ENCODE measurements around the gene CIC. TPM values are rescaled to one million over a fixed set of nuclear protein-coding genes. Genes with fewer than 3 reads are reported as not detected.

CIC gene
- total and polyA plus RNA-seq, 2 of the 13 experiments (the other 11 are each of a cell fraction or from before 2014, with no cell fraction given): 5.9 to 8.0 TPM

DNA sequence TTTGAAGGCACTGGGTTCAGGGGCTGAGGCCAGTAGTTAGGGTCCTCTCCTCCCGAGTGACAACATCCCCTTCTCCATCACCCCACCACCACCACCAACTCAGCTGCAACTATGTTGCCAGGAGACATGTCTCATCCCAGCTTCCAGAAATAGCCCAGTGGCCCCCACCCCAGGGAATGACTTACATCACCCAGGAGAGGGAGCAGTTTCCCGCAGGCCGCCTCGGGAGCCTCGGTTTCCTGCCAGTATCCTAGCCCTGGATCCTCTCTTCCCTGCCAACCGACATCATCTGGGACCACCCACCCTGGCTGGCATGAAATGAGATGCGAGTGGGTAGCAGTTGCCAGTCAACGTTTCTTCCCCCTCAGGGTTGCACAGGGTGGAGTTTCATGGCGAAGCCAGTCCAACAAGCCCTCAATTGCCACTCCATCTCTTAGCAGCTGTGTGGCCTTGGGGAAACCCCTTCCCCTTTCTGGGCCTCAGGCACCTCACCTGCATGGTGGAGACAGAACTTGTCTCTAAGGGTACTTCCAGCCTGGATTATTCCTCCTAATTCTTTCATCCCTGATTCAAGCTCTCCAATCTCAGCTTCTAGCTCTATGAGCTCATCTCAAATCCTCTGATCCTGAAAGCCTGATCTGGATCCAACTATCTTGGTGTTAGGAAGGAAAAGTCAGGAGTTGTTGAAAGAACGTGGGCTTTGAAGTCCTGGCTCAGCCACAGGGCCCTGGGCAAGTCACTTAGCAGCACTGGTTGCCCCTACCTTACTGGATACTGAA is 22.7 kb upstream of the CIC start (continued):
- TF ChIP-seq, protein P1, sequence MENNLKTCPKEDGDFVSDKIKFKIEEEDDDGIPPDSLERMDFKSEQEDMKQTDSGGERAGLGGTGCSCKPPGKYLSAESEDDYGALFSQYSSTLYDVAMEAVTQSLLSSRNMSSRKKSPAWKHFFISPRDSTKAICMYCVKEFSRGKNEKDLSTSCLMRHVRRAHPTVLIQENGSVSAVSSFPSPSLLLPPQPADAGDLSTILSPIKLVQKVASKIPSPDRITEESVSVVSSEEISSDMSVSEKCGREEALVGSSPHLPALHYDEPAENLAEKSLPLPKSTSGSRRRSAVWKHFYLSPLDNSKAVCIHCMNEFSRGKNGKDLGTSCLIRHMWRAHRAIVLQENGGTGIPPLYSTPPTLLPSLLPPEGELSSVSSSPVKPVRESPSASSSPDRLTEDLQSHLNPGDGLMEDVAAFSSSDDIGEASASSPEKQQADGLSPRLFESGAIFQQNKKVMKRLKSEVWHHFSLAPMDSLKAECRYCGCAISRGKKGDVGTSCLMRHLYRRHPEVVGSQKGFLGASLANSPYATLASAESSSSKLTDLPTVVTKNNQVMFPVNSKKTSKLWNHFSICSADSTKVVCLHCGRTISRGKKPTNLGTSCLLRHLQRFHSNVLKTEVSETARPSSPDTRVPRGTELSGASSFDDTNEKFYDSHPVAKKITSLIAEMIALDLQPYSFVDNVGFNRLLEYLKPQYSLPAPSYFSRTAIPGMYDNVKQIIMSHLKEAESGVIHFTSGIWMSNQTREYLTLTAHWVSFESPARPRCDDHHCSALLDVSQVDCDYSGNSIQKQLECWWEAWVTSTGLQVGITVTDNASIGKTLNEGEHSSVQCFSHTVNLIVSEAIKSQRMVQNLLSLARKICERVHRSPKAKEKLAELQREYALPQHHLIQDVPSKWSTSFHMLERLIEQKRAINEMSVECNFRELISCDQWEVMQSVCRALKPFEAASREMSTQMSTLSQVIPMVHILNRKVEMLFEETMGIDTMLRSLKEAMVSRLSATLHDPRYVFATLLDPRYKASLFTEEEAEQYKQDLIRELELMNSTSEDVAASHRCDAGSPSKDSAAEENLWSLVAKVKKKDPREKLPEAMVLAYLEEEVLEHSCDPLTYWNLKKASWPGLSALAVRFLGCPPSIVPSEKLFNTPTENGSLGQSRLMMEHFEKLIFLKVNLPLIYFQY (CRISPR knock-in tag; IDR thresholded peaks at IDR 0.05; ENCODE audit: borderline replicate concordance): no peak
- peak; percentile 51; the same call in 1 of the 2 replicates for TF ChIP-seq CAMTA2 (CRISPR knock-in tag; IDR thresholded peaks at IDR 0.05; ENCODE audit: borderline replicate concordance)
- TF ChIP-seq MEIS1 (CRISPR knock-in tag; IDR thresholded peaks at IDR 0.05; ENCODE audit: borderline replicate concordance): 0 out of 2 replicates have a peak, but pooled peaks have one; percentile 64
- TF ChIP-seq RBFOX2 (IDR thresholded peaks at IDR 0.05; ENCODE audit: low read depth, low read length): peak; percentile 57
- 0 out of 2 replicates have a peak, but pooled peaks have one; percentile 20 for TF ChIP-seq ZSCAN21 (CRISPR knock-in tag; IDR thresholded peaks at IDR 0.05; ENCODE audit: borderline replicate concordance)
- no peak for TF ChIP-seq ZNF292 (CRISPR knock-in tag; IDR thresholded peaks at IDR 0.05; ENCODE audit: borderline replicate concordance, low read depth)
- peak; percentile 37; the same call in 1 of the 2 replicates for TF ChIP-seq SMC3 (IDR thresholded peaks at IDR 0.05; ENCODE audit: low read length)
- no peak for TF ChIP-seq RARA (CRISPR knock-in tag; IDR thresholded peaks at IDR 0.05)
- 0 out of 2 replicates have a peak, but pooled peaks have one; percentile 37 for TF ChIP-seq ZNF326 (CRISPR knock-in tag; IDR thresholded peaks at IDR 0.05; ENCODE audit: borderline replicate concordance)
- TF ChIP-seq HOXA5 (CRISPR knock-in tag; IDR thresholded peaks at IDR 0.05): peak; percentile 55; the same call in 1 of the 2 replicates
- 0 out of 2 replicates have a peak, but pooled peaks have one; percentile 23 for TF ChIP-seq THAP11 (CRISPR knock-in tag; IDR thresholded peaks at IDR 0.05)
- peak in 1 of 2 experiments; percentile 50; a peak in 1 of 4 replicates for TF ChIP-seq POLR2A (IDR thresholded peaks at IDR 0.05; ENCODE audit: insufficient read depth in 1 of 2, low read depth in 2 of 2, low read length in 2 of 2)
- TF ChIP-seq BHLHE40 (IDR thresholded peaks at IDR 0.05; ENCODE audit: low read length): no peak
- peak; percentile 38; the same call in 1 of the 2 replicates for TF ChIP-seq AHR (CRISPR knock-in tag; IDR thresholded peaks at IDR 0.05)
- 0 out of 2 replicates have a peak, but pooled peaks have one; percentile 45 for TF ChIP-seq TARDBP (CRISPR knock-in tag; IDR thresholded peaks at IDR 0.05)
- TF ChIP-seq, protein P2, sequence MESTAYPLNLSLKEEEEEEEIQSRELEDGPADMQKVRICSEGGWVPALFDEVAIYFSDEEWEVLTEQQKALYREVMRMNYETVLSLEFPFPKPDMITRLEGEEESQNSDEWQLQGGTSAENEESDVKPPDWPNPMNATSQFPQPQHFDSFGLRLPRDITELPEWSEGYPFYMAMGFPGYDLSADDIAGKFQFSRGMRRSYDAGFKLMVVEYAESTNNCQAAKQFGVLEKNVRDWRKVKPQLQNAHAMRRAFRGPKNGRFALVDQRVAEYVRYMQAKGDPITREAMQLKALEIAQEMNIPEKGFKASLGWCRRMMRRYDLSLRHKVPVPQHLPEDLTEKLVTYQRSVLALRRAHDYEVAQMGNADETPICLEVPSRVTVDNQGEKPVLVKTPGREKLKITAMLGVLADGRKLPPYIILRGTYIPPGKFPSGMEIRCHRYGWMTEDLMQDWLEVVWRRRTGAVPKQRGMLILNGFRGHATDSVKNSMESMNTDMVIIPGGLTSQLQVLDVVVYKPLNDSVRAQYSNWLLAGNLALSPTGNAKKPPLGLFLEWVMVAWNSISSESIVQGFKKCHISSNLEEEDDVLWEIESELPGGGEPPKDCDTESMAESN (CRISPR knock-in tag; conservative IDR thresholded peaks at IDR 0.05): 0 out of 2 replicates have a peak, but pooled peaks have one; percentile 52
- 0 out of 2 replicates have a peak, but pooled peaks have one; percentile 30 for TF ChIP-seq ZNF572 (CRISPR knock-in tag; IDR thresholded peaks at IDR 0.05)
- TF ChIP-seq HNRNPL (IDR thresholded peaks at IDR 0.05; ENCODE audit: low read depth, low read length): 0 out of 2 replicates have a peak, but pooled peaks have one; percentile 30
- TF ChIP-seq ZNF446 (CRISPR knock-in tag; IDR thresholded peaks at IDR 0.05): no peak
- TF ChIP-seq, protein P3, sequence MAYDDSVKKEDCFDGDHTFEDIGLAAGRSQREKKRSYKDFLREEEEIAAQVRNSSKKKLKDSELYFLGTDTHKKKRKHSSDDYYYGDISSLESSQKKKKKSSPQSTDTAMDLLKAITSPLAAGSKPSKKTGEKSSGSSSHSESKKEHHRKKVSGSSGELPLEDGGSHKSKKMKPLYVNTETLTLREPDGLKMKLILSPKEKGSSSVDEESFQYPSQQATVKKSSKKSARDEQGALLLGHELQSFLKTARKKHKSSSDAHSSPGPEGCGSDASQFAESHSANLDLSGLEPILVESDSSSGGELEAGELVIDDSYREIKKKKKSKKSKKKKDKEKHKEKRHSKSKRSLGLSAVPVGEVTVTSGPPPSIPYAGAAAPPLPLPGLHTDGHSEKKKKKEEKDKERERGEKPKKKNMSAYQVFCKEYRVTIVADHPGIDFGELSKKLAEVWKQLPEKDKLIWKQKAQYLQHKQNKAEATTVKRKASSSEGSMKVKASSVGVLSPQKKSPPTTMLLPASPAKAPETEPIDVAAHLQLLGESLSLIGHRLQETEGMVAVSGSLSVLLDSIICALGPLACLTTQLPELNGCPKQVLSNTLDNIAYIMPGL (CRISPR knock-in tag; IDR thresholded peaks at IDR 0.05; ENCODE audit: borderline replicate concordance in 1 of 2, low read depth in 1 of 2): peak in 1 of 2 experiments; percentile 47; a peak in 2 of 4 replicates
- TF ChIP-seq ZNF607 (CRISPR knock-in tag; IDR thresholded peaks at IDR 0.05; ENCODE audit: borderline replicate concordance): peak; percentile 30; the same call in 1 of the 2 replicates
- no peak for TF ChIP-seq KDM3A (CRISPR knock-in tag; IDR thresholded peaks at IDR 0.05; ENCODE audit: low read depth)
